ENCODE results near the gene GNAS.

DNA sequence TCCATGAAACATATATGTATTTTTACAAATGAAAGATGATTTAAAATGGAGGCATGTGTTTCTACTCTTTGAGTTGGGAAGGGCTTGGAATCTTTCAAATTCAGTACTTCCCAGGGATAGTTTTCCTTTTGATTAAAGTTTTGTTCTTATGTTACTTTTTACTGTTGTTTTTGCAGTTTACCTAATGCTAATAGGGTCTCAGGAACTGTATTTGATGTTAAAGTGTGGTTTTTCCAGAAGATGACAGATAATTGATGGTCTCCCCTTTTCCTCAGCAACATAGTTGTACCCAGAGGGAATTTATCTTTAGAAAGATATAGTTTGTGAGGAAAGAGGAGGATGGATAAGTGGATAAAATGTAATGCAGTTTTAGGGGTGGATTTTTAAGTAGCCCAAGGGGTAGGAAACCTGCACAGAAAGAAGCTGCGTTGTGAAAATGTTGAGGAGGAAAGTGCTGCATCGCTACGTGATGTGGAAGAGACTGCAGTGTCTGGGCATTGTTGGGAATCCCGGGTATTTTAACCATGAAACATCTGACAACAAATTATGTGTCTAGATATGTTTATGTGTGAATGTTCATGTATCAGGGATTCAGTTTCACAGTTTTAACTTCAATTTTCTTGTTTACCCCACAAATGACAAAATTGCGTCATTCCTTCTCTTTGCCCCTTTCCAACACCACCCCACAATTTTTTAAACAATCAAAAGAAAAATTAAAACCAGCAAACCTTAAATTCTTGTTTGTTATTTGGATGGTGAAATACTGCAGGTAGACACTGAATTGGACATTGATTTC lies 42.3 kb downstream of the GNAS start:
- TF ChIP-seq, protein P1, sequence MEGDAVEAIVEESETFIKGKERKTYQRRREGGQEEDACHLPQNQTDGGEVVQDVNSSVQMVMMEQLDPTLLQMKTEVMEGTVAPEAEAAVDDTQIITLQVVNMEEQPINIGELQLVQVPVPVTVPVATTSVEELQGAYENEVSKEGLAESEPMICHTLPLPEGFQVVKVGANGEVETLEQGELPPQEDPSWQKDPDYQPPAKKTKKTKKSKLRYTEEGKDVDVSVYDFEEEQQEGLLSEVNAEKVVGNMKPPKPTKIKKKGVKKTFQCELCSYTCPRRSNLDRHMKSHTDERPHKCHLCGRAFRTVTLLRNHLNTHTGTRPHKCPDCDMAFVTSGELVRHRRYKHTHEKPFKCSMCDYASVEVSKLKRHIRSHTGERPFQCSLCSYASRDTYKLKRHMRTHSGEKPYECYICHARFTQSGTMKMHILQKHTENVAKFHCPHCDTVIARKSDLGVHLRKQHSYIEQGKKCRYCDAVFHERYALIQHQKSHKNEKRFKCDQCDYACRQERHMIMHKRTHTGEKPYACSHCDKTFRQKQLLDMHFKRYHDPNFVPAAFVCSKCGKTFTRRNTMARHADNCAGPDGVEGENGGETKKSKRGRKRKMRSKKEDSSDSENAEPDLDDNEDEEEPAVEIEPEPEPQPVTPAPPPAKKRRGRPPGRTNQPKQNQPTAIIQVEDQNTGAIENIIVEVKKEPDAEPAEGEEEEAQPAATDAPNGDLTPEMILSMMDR (IDR thresholded peaks at IDR 0.05) = no peak
- no peak for TF ChIP-seq POLR2A (IDR thresholded peaks at IDR 0.05)
